Cardiac muscle cell (in vitro differentiated cells and primary cell): ENCODE results near the gene STK25. TPM values are rescaled to one million over a fixed set of nuclear protein-coding genes. Genes with fewer than 3 reads are reported as not detected.

Experiments
- DNase-seq, 2 donors: peaks; one replicate each; pipeline versions ENCODE4 v3.0.0 to v3.0.0-alpha.2; 2010 to 2017; ENCODE audit warnings: low read depth in 1 of 2, low spot score in 1 of 2
- H3K27ac ChIP-seq: fragments of 200-600 bp; sonication (generic); 2 replicates; pipeline ENCODE4 v1.5.1; 2016
- H3K27me3 ChIP-seq: fragments of 200-600 bp; sonication (generic); 2 replicates; pipeline ENCODE4 v1.6.0; 2016; ENCODE audit warnings: control low read depth
- H3K36me3 ChIP-seq: fragments of 200-600 bp; sonication (generic); 2 replicates; pipeline ENCODE4 v1.5.1; 2016; ENCODE audit warnings: control low read depth
- H3K4me1 ChIP-seq: fragments of 200-600 bp; sonication (generic); 2 replicates; pipeline ENCODE4 v1.8.1; 2017; ENCODE audit warnings: low read depth, mild to moderate bottlenecking, mixed run types
- H3K4me3 ChIP-seq: fragments of 200-600 bp; sonication (generic); 2 replicates; pipeline ENCODE4 v1.5.1; 2016; ENCODE audit warnings: mild to moderate bottlenecking
- H3K9me3 ChIP-seq: fragments of 200-600 bp; sonication (generic); 2 replicates; pipeline ENCODE4 v1.5.1; 2017; ENCODE audit warnings: low read depth, mild to moderate bottlenecking, control low read depth
- polyA plus RNA-seq: library from polyadenylated mRNA; unstranded; fragments of >200 nt; fragmentation: Nextera tagmentation; extraction: Ambion mirVana; gene quantifications from 2 replicates; pipeline ENCODE4 v1.2.1, GENCODE V29; 2016
- total RNA-seq: library from RNA; depleted of rRNA; stranded (reverse); fragments of >200 nt; gene quantifications from 2 replicates; pipeline ENCODE4 v1.2.3, GENCODE V29; 2016
- TF ChIP-seq, protein P1 (sequence below): IDR thresholded peaks from 2 replicates; pipeline ENCODE4 v1.5.1; 2012; ENCODE audit warnings: low read depth, mild to moderate bottlenecking, low read length

Gene STK25
- total and polyA plus RNA-seq, 2 experiments from 2014 or later, result 295 to 422 TPM

DNA sequence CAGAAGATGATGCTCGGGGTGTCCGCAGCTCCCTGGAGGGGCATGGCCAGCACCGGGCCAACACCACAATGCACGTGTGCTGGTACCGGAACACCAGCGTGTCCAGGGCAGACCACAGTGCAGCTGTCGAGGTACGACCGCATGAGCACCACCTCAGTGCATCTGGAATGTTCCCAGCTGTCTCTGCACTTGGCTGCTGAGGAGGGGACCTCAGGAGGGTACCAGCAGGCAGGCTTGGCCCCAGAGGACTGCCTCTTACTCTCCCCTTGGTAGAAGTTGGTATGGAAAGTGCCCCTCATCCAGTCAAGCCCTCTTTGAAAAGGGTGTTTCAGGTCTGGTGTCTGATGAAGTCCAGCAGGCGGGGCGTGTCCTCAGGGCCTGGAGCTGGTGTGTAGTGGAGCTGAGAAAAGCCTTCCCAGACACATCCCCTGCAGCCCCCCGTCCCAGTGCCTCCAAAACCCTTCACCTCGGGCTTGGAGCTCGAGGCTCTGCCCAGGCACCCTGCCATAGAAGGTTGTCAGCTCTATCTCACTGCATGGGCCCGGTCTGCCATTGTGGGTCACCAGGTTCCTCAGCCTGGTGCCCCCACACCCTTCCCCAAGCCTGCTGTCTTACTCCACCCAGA lies 16.7 kb downstream of the STK25 start:
- Histone ChIP-seq H3K27me3 (no peaks in the 10 kb centered on the region), H3K4me3 (no peak overlapping the region), H3K4me1 (no peaks in the 10 kb centered on the region), H3K27ac (peak overlapping the region; percentile 6), H3K36me3 (peaks cover 15% of the 10 kb centered on the region), H3K9me3 (no peaks in the 10 kb centered on the region)
- TF ChIP-seq, protein P1, sequence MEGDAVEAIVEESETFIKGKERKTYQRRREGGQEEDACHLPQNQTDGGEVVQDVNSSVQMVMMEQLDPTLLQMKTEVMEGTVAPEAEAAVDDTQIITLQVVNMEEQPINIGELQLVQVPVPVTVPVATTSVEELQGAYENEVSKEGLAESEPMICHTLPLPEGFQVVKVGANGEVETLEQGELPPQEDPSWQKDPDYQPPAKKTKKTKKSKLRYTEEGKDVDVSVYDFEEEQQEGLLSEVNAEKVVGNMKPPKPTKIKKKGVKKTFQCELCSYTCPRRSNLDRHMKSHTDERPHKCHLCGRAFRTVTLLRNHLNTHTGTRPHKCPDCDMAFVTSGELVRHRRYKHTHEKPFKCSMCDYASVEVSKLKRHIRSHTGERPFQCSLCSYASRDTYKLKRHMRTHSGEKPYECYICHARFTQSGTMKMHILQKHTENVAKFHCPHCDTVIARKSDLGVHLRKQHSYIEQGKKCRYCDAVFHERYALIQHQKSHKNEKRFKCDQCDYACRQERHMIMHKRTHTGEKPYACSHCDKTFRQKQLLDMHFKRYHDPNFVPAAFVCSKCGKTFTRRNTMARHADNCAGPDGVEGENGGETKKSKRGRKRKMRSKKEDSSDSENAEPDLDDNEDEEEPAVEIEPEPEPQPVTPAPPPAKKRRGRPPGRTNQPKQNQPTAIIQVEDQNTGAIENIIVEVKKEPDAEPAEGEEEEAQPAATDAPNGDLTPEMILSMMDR, result no peak
- no peak for DNase-seq

DNA sequence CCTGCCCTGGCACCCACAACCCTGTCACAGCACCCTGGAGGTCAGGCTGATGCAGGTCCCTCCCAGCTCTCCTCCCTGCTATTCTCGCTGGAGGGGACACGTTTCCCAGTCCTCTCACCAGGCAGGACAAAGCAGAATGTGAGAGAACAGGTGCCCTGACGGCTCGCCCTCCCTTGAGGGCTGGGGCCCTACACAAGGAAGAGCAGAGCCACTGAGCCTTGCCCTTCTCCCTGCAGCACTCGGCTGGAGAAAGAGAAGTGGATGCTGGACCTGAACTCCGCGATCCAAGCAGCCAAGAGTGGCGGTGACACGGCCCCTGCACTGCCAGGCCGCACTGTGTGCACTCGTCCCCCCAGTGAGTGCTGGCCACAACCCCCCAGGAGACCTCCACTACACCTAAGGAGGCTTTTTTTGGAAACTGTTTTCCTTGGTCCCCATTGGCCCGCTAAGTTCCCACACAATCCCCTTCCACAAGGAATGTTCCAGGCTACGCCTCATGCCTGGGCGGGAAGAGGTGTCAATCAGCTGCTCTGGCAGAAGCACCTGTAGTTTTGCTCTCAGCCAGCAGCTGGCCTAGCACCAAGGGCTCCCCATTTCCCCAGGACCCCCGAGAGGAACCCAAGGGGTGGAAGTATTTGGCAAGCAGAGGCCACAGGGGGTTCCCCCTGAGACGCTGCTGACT lies 17.4 kb downstream of the STK25 start:
- no peaks in the 10 kb centered on the region for H3K27me3 ChIP-seq
- H3K9me3 ChIP-seq, result no peaks in the 10 kb centered on the region
- no peak overlapping the region for H3K4me3 ChIP-seq
- DNase-seq, result no peak
- peak overlapping the region; percentile 54 for H3K27ac ChIP-seq
- no peaks in the 10 kb centered on the region for H3K4me1 ChIP-seq
- TF ChIP-seq, protein P1, result no peak
- H3K36me3 ChIP-seq, result peaks cover 13% of the 10 kb centered on the region

DNA sequence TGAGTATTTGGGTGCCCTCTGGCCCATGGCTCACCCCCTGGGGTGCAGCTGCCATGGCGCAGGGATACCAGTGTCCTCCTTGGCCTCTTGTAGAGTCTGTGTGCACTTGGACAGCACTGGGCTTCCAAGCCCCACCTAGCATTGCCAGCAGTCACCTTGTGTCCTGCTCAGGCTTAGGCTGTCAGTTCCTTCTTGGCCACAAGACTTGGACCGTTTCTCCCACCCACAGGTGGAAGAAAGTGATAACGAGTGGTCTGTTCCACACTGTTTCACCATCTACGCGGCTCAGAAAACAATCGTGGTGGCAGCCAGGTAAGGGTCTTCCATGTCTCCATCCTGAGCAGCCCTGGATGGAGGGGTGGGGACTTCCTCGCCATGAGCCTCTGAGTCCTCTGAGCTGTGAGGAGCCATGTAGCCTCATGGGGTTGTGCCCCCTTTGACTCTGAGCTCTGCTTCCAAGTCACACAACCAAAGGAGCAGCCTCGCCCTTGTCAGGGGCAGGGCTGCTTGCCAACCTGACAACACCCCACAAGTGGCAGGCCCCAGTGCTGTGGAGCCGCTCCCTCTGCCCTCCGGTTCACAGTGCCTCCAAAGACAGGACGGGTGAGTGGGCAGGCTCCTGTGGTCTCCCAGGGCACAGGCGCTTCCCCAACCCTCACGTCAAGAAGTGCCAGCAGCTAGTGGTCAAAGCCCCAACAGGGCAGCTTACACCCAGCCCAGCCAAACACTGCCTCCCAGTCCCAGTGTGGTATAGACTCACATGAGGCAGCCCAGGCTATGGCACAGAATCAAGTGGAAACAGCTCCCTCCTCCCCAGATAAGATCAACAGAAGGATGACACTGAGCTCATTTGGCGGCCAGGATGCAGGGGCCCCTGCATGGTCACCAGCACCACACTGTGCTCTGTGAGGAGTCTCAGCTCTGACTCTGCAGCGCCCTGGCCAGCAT lies 18.4 kb downstream of the STK25 start:
- DNase-seq, result no peak
- no peaks in the 10 kb centered on the region for H3K9me3 ChIP-seq
- TF ChIP-seq, protein P1, result no peak

DNA sequence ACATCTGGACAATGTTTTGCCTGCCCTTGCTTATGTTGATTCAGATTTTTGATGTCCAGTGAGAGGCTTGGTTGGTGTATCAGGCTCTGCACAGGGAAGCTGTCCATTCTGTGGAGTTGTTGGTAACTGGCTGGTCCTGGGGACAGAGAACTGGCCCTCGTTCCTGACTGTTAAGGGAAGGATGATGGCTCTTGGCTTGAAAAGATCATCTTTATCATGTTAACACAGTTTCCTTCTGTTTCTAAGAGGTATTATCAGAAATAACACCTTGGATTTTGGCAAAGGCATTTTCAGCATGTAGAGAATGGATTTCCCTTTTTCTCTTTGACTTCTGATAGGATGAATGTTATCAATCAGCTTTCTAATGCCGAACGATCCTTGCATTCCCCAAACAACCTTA lies 19.3 kb downstream of the STK25 start:
- TF ChIP-seq, protein P1, result no peak

More for the DNA sequence above, 18.4 kb downstream of the STK25 start:
- Histone ChIP-seq H3K27ac (peak overlapping the region; percentile 54), H3K4me1 (no peaks in the 10 kb centered on the region), H3K4me3 (no peak overlapping the region), H3K27me3 (no peaks in the 10 kb centered on the region), H3K36me3 (peaks cover 8% of the 10 kb centered on the region)

DNA sequence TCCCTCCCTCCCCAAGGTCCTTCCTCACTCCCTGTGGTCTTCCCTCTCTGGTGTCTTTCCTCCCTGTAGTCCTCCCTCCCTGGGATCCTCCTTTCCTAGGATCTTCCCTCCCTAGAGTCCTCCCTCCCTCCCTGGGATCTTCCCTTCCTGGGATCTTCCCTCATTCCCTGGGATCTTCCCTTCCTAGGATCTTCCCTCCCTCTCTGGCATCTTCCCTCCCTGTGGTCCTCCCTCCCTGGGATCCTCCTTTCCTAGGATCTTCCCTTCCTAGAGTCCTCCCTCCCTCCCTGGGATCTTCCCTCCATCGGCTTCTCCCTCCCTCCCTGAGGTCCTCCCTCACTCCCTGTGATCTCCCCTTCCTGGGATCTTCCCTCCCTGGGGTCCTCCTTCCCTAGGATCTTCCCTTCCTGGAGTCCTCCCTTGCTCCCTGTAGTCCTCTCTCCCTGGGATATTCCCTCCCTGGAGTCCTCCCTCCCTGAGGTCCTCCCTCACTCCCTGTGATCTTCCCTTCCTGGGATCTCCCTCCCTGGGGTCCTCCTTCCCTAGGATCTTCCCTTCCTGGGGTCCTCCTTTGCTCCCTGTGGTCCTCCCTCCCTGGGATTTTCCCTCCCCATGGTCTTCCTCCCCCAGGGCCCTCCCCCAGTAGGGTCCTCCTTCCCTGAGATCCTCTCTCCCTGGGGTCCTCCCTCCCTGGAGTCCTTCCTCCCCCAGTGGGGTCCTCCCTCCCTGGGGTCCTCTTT lies 23.0 kb downstream of the STK25 start:
- no peaks in the 10 kb centered on the region for H3K27me3 ChIP-seq
- no peaks in the 10 kb centered on the region for H3K9me3 ChIP-seq
- H3K4me1 ChIP-seq, result no peaks in the 10 kb centered on the region
- DNase-seq, result no peak
- H3K36me3 ChIP-seq, result no peaks in the 10 kb centered on the region
- H3K27ac ChIP-seq, result no peak overlapping the region
- TF ChIP-seq, protein P1, result no peak
- no peak overlapping the region for H3K4me3 ChIP-seq

More for the DNA sequence above, 19.3 kb downstream of the STK25 start:
- H3K27me3 ChIP-seq, result no peaks in the 10 kb centered on the region
- H3K4me1 ChIP-seq, result no peaks in the 10 kb centered on the region
- peaks cover 5% of the 10 kb centered on the region for H3K36me3 ChIP-seq
- no peak overlapping the region for H3K4me3 ChIP-seq
- no peak for DNase-seq
- H3K27ac ChIP-seq, result no peak overlapping the region
- H3K9me3 ChIP-seq, result no peaks in the 10 kb centered on the region
